WI38 (cell line): Measurements from ENCODE around the gene ZSCAN26.

Experiments
- H3K4me3 ChIP-seq: 2 replicates; pipeline ENCODE4 v1.5.1; 2011; ENCODE audit warnings: low read depth, mild to moderate bottlenecking, control low read depth, low read length
- CTCF ChIP-seq: IDR thresholded peaks from 2 replicates; pipeline ENCODE4 v1.5.1; 2012; ENCODE audit warnings: low read depth, mild to moderate bottlenecking, control low read depth, low read length

Gene ZSCAN26

GRCh38 chr6:28245206-28245941 is 21.6 kb upstream of the ZSCAN26 start:
- no peak for TF ChIP-seq CTCF
- no peak overlapping the region for H3K4me3 ChIP-seq

- no peak for TF ChIP-seq CTCF
These were observed 18.0 kb upstream of the ZSCAN26 start for GRCh38 chr6:28248916-28249315.

GRCh38 chr6:28250747-28251146 is 16.2 kb upstream of the ZSCAN26 start:
- peak overlapping the region; percentile 90 for H3K4me3 ChIP-seq
- no peak for TF ChIP-seq CTCF

More at GRCh38 chr6:28248916-28249315, 18.0 kb upstream of the ZSCAN26 start:
- no peak overlapping the region for H3K4me3 ChIP-seq

GRCh38 chr6:28251661-28252008 is 15.3 kb upstream of the ZSCAN26 start:
- no peak for TF ChIP-seq CTCF
- H3K4me3 ChIP-seq = peak overlapping the region; percentile 90

- TF ChIP-seq CTCF = no peak
- H3K4me3 ChIP-seq = peak within 1 kb of the TSS; percentile 90
These were observed 14.7 kb upstream of the ZSCAN26 start, which contains the start of gene ZKSCAN4 for GRCh38 chr6:28252009-28252975. ZKSCAN4 (minus strand) TSS chr6:28252269; CDS start chr6:28251980, 289 bp downstream.

- TF ChIP-seq CTCF = no peak
- H3K4me3 ChIP-seq = no peak overlapping the region
These were observed 12.8 kb upstream of the ZSCAN26 start for GRCh38 chr6:28254121-28254519.

GRCh38 chr6:28257042-28257441 is 9.9 kb upstream of the ZSCAN26 start:
- TF ChIP-seq CTCF = no peak
- H3K4me3 ChIP-seq = no peak overlapping the region
